Activated naive CD4-positive, alpha-beta T cell treated with anti-CD3 and anti-CD28 coated beads, Interleukin-2, amount 50 U/mL, for 16 hours (primary cell): ENCODE data around the gene TPPP.

ENCODE experiments used
- DNase-seq: peaks from one replicate; pipeline ENCODE4 v3.0.0-alpha.2; 2020

Gene TPPP

GRCh38 chr5:676699-677076, 16.5 kb downstream of the TPPP start:
- DNase-seq: no peak

- DNase-seq: peak; percentile 6
Observed at GRCh38 chr5:675871-676698, 17.1 kb downstream of the TPPP start.

GRCh38 chr5:675111-675870, 17.9 kb downstream of the TPPP start:
- DNase-seq: peak; percentile 7

DNA sequence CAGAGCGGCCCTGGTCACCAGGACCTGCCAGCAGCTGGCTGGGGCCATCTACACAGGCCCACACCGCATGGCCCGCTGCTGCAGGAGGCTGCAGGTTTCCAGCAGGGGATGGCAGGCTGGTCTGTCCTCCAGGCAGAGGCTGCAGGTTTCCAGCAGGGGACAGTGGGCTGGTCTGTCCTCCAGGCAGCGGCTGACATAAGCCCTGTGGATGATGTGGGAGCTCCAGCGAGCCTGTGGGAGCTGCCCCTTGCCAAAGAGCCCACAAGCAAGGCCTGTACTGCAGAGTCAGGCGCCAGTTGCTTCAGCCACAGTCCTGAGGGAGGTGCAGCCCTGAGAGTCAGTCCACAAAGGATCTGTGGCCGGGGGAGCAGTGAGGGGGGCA, 18.5 kb downstream of the TPPP start:
- peak; percentile 8 for DNase-seq

GRCh38 chr5:673831-674629, 19.1 kb downstream of the TPPP start:
- peak; percentile 12 for DNase-seq

- peak; percentile 6 for DNase-seq
Observed at GRCh38 chr5:673161-673830, 19.9 kb downstream of the TPPP start.

- DNase-seq: peak; percentile 36
Observed at GRCh38 chr5:672329-673160, 20.6 kb downstream of the TPPP start.

- DNase-seq: peak; percentile 72
Observed at GRCh38 chr5:671459-672328, 21.5 kb downstream of the TPPP start.

GRCh38 chr5:670396-671270, 22.5 kb downstream of the TPPP start:
- DNase-seq: peak; percentile 9

DNA sequence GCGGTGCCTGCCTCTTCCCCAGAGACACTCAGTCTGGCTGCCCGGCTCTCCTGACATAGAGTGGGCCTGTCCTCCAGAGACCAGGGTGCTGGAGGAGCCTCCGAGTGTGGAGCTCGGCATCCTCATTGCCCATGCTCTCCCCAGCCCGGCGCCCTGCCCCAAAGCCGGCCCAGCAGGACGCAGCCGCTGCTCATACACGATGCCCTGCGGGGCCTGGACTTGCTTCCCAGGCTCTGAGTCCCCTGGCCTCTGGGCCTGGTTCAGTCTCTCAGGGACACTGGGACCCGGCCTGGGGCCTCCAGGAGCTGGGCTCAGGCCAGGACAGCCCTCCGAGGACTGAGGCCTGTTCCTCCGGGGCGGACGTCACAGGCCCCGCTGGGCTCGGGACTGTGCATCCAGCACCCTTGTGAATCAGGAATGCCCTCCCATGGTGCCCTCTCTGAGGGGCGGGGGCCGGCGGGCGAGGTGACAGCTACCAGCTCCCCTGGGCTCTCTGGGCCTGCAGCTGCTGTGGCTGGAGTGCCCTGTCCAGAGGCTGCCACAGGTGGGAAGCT, 23.2 kb downstream of the TPPP start:
- DNase-seq: peak; percentile 8

DNA sequence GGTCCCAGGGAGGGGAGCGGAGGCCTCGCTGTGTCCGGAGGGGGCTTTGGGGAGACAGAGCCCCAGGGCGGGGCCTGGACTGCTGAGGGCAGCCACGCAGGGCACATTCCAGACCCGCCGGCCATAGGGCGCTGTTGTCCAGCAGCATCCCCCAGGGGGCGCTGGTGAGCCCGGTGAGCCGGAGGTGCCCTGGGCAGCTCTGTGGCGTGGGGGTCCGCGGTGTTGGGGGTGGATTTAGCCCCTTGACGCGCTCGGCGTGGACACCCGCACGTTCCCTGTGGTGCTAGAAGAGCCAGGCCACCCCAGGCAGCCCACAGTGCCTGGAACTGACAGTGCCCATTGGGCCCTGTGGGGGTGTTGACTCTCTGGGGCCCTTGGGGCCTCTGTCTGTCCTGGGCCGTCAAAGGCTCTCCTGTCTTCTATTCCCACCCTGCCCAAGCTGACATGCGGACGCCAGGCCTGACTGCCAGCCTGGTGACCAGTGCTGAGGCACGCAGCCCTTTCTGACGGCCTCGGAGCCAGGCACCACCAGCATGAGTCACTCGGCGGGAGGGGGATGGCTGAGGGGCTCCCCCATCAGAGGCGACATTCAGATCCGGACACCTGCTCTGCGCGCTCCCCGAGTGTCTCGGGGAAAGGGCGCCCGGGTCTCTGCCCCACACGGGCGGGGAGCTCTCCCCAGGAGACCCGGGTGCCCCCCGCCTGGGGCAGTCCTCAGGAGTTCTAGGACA, 23.9 kb downstream of the TPPP start:
- peak; percentile 9 for DNase-seq

- DNase-seq: no peak
Observed at GRCh38 chr5:668283-668995, 24.7 kb downstream of the TPPP start.

GRCh38 chr5:666816-667498, 26.2 kb downstream of the TPPP start:
- no peak for DNase-seq

DNA sequence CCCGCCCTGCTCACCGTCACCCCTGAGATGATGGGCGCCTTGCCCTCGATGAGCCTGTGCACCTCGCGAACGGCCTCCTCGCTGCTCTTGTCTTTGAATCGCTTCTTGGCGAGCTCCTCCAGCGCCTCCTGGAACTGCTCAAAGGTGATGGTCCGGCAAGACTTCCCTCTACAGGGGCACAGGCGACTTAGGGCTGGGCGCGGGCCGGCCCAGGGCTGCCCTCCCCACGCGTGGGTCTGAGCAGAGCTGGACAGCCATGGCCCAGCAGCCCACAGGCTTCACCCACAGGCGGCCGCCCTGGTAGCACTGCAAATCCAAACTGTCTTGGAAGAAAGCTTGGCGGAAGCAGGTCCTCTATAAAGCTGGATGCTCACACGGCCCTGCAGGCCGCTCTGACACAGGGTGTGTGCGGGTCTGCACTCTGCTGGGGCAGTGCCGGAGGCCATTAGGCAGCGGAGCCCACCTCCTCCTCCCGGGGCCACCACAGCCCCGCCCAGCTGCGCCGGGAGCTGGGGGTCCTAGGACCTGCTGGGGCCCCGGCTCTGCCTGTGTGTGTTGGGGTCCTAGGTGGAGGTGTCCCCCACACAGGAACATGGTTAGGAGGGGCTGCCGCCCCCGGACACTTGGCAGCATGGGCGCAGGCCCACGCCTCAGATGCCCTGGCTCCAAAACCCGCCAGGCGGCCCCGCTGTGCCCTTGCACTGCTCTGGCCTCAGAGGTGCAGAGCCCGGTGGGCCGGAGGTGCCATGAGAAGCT, 27.0 kb downstream of the TPPP start:
- DNase-seq: no peak

DNA sequence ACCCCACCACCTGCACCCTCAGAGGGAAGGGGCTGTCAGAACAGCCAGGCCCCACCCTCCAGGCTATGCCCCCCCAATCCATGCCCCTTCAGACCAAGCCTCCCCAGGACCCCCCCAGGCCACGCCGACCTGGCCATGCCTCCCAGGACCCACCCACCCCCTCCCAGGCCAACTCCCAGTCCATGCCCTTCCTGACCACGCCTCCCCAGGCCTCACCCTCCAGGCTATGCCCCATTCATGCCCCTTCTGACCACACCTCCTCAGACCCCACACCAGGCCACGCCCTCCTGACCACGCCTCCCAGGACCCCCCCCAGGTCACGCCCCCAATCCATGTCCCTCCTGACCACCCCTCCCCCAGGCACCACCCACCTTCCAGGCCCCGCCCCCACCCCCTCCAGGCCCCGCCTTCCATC, 27.6 kb downstream of the TPPP start:
- DNase-seq: no peak

DNA sequence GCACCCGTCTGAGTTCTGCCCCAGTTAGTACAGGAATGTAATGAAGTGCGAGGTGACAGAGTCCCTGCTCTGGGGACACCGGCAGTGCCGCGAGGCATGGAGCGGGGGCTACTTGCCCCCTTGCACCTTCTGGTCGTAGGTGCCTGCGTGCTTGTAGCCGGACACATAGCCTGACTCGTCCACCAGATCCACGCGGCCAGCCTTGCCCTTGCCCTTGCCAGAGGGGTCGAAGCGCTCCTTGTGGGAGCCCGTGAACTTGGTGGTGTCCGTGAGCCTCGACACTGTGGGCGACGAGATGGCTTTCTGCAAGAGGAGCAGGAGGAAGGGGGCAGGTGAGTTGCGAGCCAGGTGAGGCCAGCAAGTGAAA, 28.2 kb downstream of the TPPP start:
- no peak for DNase-seq
